Skeletal muscle tissue (tissue), 4 donors: ENCODE data around the gene KLHL35. TPM values are rescaled to one million over a fixed set of nuclear protein-coding genes. Genes with fewer than 3 reads are reported as not detected.
A peak's percentile ranks its signal among the peaks of the same experiment; 100 is the strongest.

Source experiments
- H3K27ac ChIP-seq: one replicate; pipeline ENCODE4 v1.7.0; 2013; ENCODE audit warnings: mild to moderate bottlenecking, low read depth, low read length, inconsistent platforms
- H3K27me3 ChIP-seq, 3 donors: one replicate each; pipeline ENCODE4 v1.7.0; 2013; ENCODE audit warnings: low read length in 3 of 3; ENCODE audit not compliant: control insufficient read depth in 3 of 3, insufficient read depth in 3 of 3
- H3K36me3 ChIP-seq, 3 donors: one replicate each; pipeline ENCODE4 v1.7.0; 2013; ENCODE audit warnings: low read length in 3 of 3; ENCODE audit not compliant: control insufficient read depth in 3 of 3, insufficient read depth in 3 of 3
- H3K4me1 ChIP-seq, 3 donors: one replicate each; pipeline ENCODE4 v1.7.0; 2013; ENCODE audit warnings: low read length in 3 of 3, mild to moderate bottlenecking in 3 of 3; ENCODE audit not compliant: control insufficient read depth in 3 of 3, insufficient read depth in 3 of 3
- H3K4me3 ChIP-seq, 3 donors: one replicate each; pipeline ENCODE4 v1.7.0; 2013; ENCODE audit warnings: low read length in 3 of 3
- H3K9ac ChIP-seq, 3 donors: one replicate each; pipeline ENCODE4 v1.7.0; 2013; ENCODE audit warnings: low read length in 3 of 3, mild to moderate bottlenecking in 3 of 3, moderate library complexity in 2 of 3, low read depth in 1 of 3
- H3K9me3 ChIP-seq, 3 donors: one replicate each; pipeline ENCODE4 v1.7.0; 2013; ENCODE audit warnings: low read length in 3 of 3; ENCODE audit not compliant: control insufficient read depth in 3 of 3
- total RNA-seq: library from RNA; depleted of rRNA; stranded (reverse); fragments of >200 nt; gene quantifications from one replicate; pipeline ENCODE4 v1.2.3, GENCODE V29; 2014
- donor health status: Osteomylitis.

Gene KLHL35
- total RNA-seq, 1 donor from 2014 or later = 4.7 TPM

DNA sequence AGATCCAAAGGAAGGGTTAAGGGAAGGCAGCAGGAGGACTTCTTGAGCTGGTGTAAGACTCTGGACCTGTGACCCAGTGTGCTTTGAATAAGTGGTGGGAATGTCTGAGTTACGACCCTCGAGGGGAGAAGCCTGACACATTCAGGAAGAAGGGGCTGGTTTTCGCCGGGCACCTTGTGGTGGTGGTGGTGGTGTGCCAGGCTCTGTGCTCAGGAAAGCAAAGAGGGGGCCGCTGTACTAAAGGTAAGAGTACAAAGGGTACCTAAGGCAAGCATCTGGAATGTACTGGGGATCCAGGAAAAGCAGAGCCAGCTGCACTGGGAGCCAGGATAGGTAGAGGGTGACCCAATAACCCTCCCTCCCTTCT lies 6.3 kb downstream of the KLHL35 start:
- Histone ChIP-seq H3K9me3 (peaks cover 0 to 2% (median 0%) of the 10 kb centered on the region in 3 donors), H3K4me1 (peaks cover 10 to 14% (median 12%) of the 10 kb centered on the region in 3 donors)

DNA sequence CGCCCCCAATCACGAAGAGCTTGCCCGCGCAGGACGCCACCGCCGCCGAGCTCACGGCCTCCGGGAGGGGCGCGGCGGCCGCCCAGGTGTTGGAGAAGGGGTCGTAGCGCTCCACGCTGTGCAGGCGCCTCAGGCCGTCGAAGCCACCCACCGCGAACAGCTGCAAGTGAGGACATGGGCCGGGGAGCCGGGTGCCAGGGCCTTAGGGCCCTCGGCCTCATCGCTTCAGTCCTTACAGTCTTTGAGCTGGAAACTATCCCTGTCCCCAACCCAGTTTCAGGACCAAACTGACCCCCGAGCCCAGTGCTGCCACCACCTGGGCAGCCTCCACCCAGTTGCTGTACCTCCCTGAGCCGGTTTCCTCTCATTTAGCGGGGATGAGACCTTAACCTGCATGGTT lies 7.6 kb downstream of the KLHL35 start:
- peaks cover 3 to 15% (median 8%) of the 10 kb centered on the region in 3 donors for H3K36me3 ChIP-seq
- peaks cover 2 to 11% (median 5%) of the 10 kb centered on the region in 3 donors for H3K4me1 ChIP-seq
- H3K27me3 ChIP-seq = peaks cover 8 to 29% (median 23%) of the 10 kb centered on the region in 3 donors
- no peak overlapping the region for H3K4me3 ChIP-seq
- peaks cover 0 to 2% (median 0%) of the 10 kb centered on the region in 3 donors for H3K9me3 ChIP-seq
- no peak overlapping the region for H3K9ac ChIP-seq
- H3K27ac ChIP-seq = no peak overlapping the region

More for the DNA sequence above, 6.3 kb downstream of the KLHL35 start:
- H3K27ac ChIP-seq = no peak overlapping the region
- H3K27me3 ChIP-seq = peaks cover 18 to 42% (median 36%) of the 10 kb centered on the region in 3 donors
- H3K36me3 ChIP-seq = peaks cover 3 to 15% (median 8%) of the 10 kb centered on the region in 3 donors
- H3K9ac ChIP-seq = no peak overlapping the region
- no peak overlapping the region for H3K4me3 ChIP-seq

DNA sequence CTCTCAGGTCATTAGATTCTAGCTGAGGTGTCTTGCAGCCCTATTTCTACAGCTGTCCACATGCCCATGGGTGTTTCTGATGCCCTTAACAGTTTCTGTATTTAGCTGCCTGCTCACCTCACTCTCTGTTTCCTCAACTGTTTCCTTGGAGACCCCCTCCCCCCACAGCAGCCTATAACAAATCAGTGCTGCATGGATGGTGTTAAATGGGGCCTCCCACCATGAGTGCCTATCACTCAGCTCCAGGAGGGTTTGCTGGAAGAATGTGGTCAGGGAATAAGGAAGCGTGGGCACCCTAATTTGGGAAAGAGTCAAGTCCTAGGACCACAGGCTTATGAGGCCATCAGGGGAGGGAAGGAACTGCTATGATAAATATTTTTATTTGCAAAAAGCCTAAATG lies 8.6 kb downstream of the KLHL35 start:
- Histone ChIP-seq H3K27me3 (peaks cover 4 to 19% (median 17%) of the 10 kb centered on the region in 3 donors), H3K4me1 (peaks cover 0 to 5% (median 0%) of the 10 kb centered on the region in 3 donors), H3K9me3 (peaks cover 0 to under 1% (median 0%) of the 10 kb centered on the region in 3 donors), H3K27ac (no peak overlapping the region), H3K4me3 (no peak overlapping the region), H3K9ac (no peak overlapping the region), H3K36me3 (peaks cover 3 to 15% (median 8%) of the 10 kb centered on the region in 3 donors)

DNA sequence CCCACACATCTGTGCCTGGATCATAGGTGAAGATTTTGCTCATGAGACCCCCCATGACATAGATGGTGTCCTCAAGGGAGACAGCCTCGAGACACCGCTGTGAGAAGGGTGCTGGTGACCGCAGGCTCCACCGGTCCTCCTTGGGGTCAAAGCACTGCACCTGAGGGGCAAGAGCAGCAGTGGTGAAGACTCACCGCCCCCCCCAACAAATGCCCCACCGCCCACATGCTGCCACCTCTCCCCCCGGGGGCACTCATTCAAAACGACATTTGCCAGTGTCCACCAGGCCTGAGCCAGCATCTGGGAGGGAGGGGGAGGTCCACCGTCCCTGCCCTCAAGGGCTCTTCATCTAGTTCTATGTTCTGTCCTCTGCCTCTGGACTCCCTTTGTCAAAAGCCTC lies 9.3 kb downstream of the KLHL35 start:
- H3K4me3 ChIP-seq = no peak overlapping the region
- no peaks in the 10 kb centered on the region for H3K9me3 ChIP-seq
- H3K9ac ChIP-seq = no peak overlapping the region
- peaks cover 3 to 15% (median 8%) of the 10 kb centered on the region in 3 donors for H3K36me3 ChIP-seq
- H3K4me1 ChIP-seq = peaks cover 0 to 5% (median 0%) of the 10 kb centered on the region in 3 donors
- no peak overlapping the region for H3K27ac ChIP-seq
- H3K27me3 ChIP-seq = peaks cover 0 to 12% (median 11%) of the 10 kb centered on the region in 3 donors

- no peak overlapping the region for H3K27ac ChIP-seq
- H3K9me3 ChIP-seq = no peaks in the 10 kb centered on the region
- no peak overlapping the region for H3K4me3 ChIP-seq
- H3K4me1 ChIP-seq = peaks cover 0 to 4% (median 0%) of the 10 kb centered on the region in 3 donors
- peaks cover 3 to 18% (median 8%) of the 10 kb centered on the region in 3 donors for H3K36me3 ChIP-seq
- H3K9ac ChIP-seq = no peak overlapping the region
- H3K27me3 ChIP-seq = peaks cover 0 to 8% (median 5%) of the 10 kb centered on the region in 3 donors
Observed at GRCh38 chr11:75422248-75423231, 10.5 kb downstream of the KLHL35 start.

- H3K9me3 ChIP-seq = no peaks in the 10 kb centered on the region
- H3K27me3 ChIP-seq = peaks cover 0 to 5% (median 0%) of the 10 kb centered on the region in 3 donors
- H3K9ac ChIP-seq = no peak overlapping the region
- no peak overlapping the region for H3K4me3 ChIP-seq
- H3K36me3 ChIP-seq = peaks cover 3 to 18% (median 8%) of the 10 kb centered on the region in 3 donors
- H3K4me1 ChIP-seq = peaks cover 0 to 4% (median 0%) of the 10 kb centered on the region in 3 donors
- H3K27ac ChIP-seq = no peak overlapping the region
Observed at GRCh38 chr11:75421902-75422247, 11.1 kb downstream of the KLHL35 start.

DNA sequence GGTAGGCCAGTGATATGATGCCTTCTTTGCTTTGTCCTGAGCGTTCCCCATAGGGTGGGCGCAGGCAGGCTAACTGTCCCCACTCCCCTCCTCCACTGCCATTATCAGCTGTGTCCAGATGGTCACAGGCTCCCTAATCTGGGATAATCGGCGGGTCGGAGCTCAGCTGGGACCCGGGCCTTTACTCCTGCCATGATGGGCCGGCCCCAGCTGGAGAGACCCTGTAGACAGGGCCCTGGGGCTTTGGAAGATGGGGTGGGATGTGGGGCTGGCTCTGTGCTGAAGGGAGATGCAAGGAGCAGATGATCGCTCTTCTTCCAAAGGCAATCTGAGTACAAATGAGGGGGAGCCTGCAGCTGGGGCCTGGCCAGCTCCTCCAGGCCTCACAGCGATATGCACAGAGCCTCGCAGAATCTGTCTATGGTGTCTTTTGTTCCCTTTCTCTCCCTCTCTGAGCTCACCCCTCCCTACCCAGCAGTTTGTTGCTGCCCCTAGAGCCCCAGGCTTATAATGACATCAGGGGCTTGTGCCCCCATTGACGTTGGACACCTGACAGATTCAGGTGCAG lies 11.9 kb downstream of the KLHL35 start:
- Histone ChIP-seq H3K36me3 (peaks cover 3 to 18% (median 8%) of the 10 kb centered on the region in 3 donors), H3K9ac (no peak overlapping the region), H3K27ac (no peak overlapping the region), H3K4me3 (no peak overlapping the region), H3K9me3 (no peaks in the 10 kb centered on the region), H3K27me3 (no peaks in the 10 kb centered on the region), H3K4me1 (peaks cover 0 to 4% (median 0%) of the 10 kb centered on the region in 3 donors)

GRCh38 chr11:75420224-75421034 lies 12.6 kb downstream of the KLHL35 start:
- Histone ChIP-seq H3K27me3 (no peaks in the 10 kb centered on the region), H3K27ac (no peak overlapping the region), H3K36me3 (peaks cover 3 to 18% (median 8%) of the 10 kb centered on the region in 3 donors), H3K9me3 (no peaks in the 10 kb centered on the region), H3K4me1 (peaks cover 0 to 4% (median 0%) of the 10 kb centered on the region in 3 donors), H3K9ac (peak overlapping the region in 1 of 3 donors; percentile 33), H3K4me3 (no peak overlapping the region)

GRCh38 chr11:75413864-75414263 lies 19.1 kb downstream of the KLHL35 start:
- Histone ChIP-seq H3K27ac (peak overlapping the region; percentile 10), H3K9ac (peak overlapping the region in 1 of 3 donors; percentile 51), H3K36me3 (peaks cover 6 to 8% (median 7%) of the 10 kb centered on the region in 3 donors)

More at GRCh38 chr11:75413864-75414263, 19.1 kb downstream of the KLHL35 start:
- Histone ChIP-seq H3K9me3 (no peaks in the 10 kb centered on the region), H3K27me3 (no peaks in the 10 kb centered on the region), H3K4me3 (no peak overlapping the region), H3K4me1 (peaks cover 7 to 17% (median 15%) of the 10 kb centered on the region in 3 donors)
